HepG2 (cell line): ENCODE data around the gene ZDHHC14. TPM values are rescaled to one million over a fixed set of nuclear protein-coding genes. Genes with fewer than 3 reads are reported as not detected.
A peak's percentile ranks its signal among the peaks of the same experiment; 100 is the strongest.

Experiments
- ARNT ChIP-seq: fragments of 450-650 bp; IDR thresholded peaks from 2 replicates; pipeline ENCODE4 v1.6.1; 2017
- CEBPB ChIP-seq: IDR thresholded peaks from 2 replicates; pipeline ENCODE4 v1.6.1; 2011; ENCODE audit warnings: low read depth, low read length, improper control_type of control experiment, borderline replicate concordance
- DMTF1 ChIP-seq: sonication (generic); formaldehyde crosslinking; IDR thresholded peaks from 2 replicates; pipeline ENCODE4 v1.4.0; 2020; ENCODE audit warnings: mild to moderate bottlenecking, missing genetic modification reagents
- EP300 ChIP-seq, 3 experiments: sonication (generic) in 1 of 3; formaldehyde crosslinking in 1 of 3; IDR thresholded peaks; 2 replicates each; pipeline versions ENCODE4 v1.5.1 to v1.6.1; 2011 to 2020; ENCODE audit warnings: low read depth in 2 of 3, low read length in 2 of 3, borderline replicate concordance in 1 of 3, improper control_type of control experiment in 1 of 3, mild to moderate bottlenecking in 1 of 3, missing genetic modification reagents in 1 of 3, moderate library complexity in 1 of 3
- FOXK1 ChIP-seq: sonication (generic); formaldehyde crosslinking; IDR thresholded peaks from 2 replicates; pipeline ENCODE4 v1.4.0; 2020; ENCODE audit warnings: low read depth, missing genetic modification reagents, borderline replicate concordance
- FOXO1 ChIP-seq: sonication (generic); formaldehyde crosslinking; IDR thresholded peaks from 2 replicates; pipeline ENCODE4 v1.4.0; 2020; ENCODE audit warnings: missing genetic modification reagents
- GABPA ChIP-seq, 2 experiments: IDR thresholded peaks; 2 replicates each; pipeline ENCODE4 v1.6.1; 2011 to 2016; ENCODE audit warnings: low read depth in 2 of 2, low read length in 1 of 2, missing biosample characterization in 1 of 2, missing genetic modification characterization in 1 of 2
- ISX ChIP-seq: sonication (generic); formaldehyde crosslinking; conservative IDR thresholded peaks from 2 replicates; pipeline ENCODE4 v1.5.0; 2020; ENCODE audit warnings: missing genetic modification reagents
- MIXL1 ChIP-seq: IDR thresholded peaks from 2 replicates; pipeline ENCODE4 v1.6.1; 2016
- NCOA2 ChIP-seq: sonication (generic); formaldehyde crosslinking; IDR thresholded peaks from 2 replicates; pipeline ENCODE4 v1.8.0; 2022; ENCODE audit warnings: inconsistent platforms
- SETDB1 ChIP-seq: sonication (generic); formaldehyde crosslinking; IDR thresholded peaks from 2 replicates; pipeline ENCODE4 v1.5.1; 2020; ENCODE audit warnings: missing genetic modification reagents, mild to moderate bottlenecking, borderline replicate concordance
- TEF ChIP-seq: sonication (generic); formaldehyde crosslinking; IDR thresholded peaks from 2 replicates; pipeline ENCODE4 v1.5.0; 2020; ENCODE audit warnings: missing genetic modification reagents
- ZNF234 ChIP-seq: sonication (generic); formaldehyde crosslinking; conservative IDR thresholded peaks from 2 replicates; pipeline ENCODE4 v1.5.1; 2020; ENCODE audit warnings: mild to moderate bottlenecking, missing genetic modification reagents
- ZNF383 ChIP-seq: sonication (generic); formaldehyde crosslinking; IDR thresholded peaks from 2 replicates; pipeline ENCODE4 v1.4.0; 2020; ENCODE audit warnings: missing genetic modification reagents, mild to moderate bottlenecking, borderline replicate concordance
- ZNF503 ChIP-seq: sonication (generic); formaldehyde crosslinking; IDR thresholded peaks from 2 replicates; pipeline ENCODE4 v1.4.0; 2020; ENCODE audit warnings: missing genetic modification reagents
- ZNF652 ChIP-seq: IDR thresholded peaks from 2 replicates; pipeline ENCODE4 v1.6.1; 2016; ENCODE audit warnings: low read depth, borderline replicate concordance
- ZSCAN5A ChIP-seq: sonication (generic); formaldehyde crosslinking; IDR thresholded peaks from 2 replicates; pipeline ENCODE4 v1.8.0; 2022; ENCODE audit warnings: mild to moderate bottlenecking, missing genetic modification reagents, borderline replicate concordance
- polyA plus RNA-seq, 8 experiments: library from polyadenylated mRNA; depleted of rRNA in 3 of 8; stranded (reverse) in 7 of 8; unstranded in 1 of 8; fragments of >200 nt; fragmentation: Illumina TruSeq in 4 of 8; extraction: Trizol in 4 of 8; gene quantifications; 2 replicates each; pipeline versions ENCODE4 v1.2.1 to v1.2.3, GENCODE V29; 2011 to 2016; ENCODE audit warnings: low read depth in 4 of 8, missing spikeins in 1 of 8, mixed read lengths in 1 of 8; ENCODE audit not compliant: insufficient read depth in 1 of 8
- total RNA-seq, 5 experiments: library from RNA; depleted of rRNA; stranded (reverse); fragments of >200 nt; fragmentation: Illumina TruSeq; extraction: Trizol; gene quantifications; 2 replicates each; pipeline ENCODE4 v1.2.3, GENCODE V29; 2016; ENCODE audit warnings: low read depth in 1 of 5
- TF ChIP-seq, protein P1 (sequence below): sonication (generic); formaldehyde crosslinking; IDR thresholded peaks from 2 replicates; pipeline ENCODE4 v1.4.0; 2020; ENCODE audit warnings: mild to moderate bottlenecking, missing genetic modification reagents
- TF ChIP-seq, protein P2 (sequence below): sonication (generic); formaldehyde crosslinking; IDR thresholded peaks from 2 replicates; pipeline ENCODE4 v1.4.0; 2020; ENCODE audit warnings: missing genetic modification reagents, low read depth, mild to moderate bottlenecking, borderline replicate concordance

Gene ZDHHC14
- total and polyA plus RNA-seq, 2 of the 13 experiments (the other 11 are each of a cell fraction or from before 2014, with no cell fraction given) = 3.7 to 9.5 TPM

GRCh38 chr6:157514659-157515496 is 133.9 kb downstream of the ZDHHC14 start (continued):
- TF ChIP-seq ARNT = no peak
- TF ChIP-seq, protein P1, sequence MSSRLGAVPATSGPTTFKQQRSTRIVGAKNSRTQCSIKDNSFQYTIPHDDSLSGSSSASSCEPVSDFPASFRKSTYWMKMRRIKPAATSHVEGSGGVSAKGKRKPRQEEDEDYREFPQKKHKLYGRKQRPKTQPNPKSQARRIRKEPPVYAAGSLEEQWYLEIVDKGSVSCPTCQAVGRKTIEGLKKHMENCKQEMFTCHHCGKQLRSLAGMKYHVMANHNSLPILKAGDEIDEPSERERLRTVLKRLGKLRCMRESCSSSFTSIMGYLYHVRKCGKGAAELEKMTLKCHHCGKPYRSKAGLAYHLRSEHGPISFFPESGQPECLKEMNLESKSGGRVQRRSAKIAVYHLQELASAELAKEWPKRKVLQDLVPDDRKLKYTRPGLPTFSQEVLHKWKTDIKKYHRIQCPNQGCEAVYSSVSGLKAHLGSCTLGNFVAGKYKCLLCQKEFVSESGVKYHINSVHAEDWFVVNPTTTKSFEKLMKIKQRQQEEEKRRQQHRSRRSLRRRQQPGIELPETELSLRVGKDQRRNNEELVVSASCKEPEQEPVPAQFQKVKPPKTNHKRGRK = no peak
- TF ChIP-seq FOXK1 = no peak
- TF ChIP-seq GABPA (IDR thresholded peaks at IDR 0.05; ENCODE audit: low read depth, low read length) = no peak
- no peak for TF ChIP-seq GABPA (CRISPR knock-in tag; IDR thresholded peaks at IDR 0.05; ENCODE audit: low read depth)
- peak; percentile 15; the same call in 1 of the 2 replicates for TF ChIP-seq ZNF652 (CRISPR knock-in tag)
- peak; percentile 1; the same call in 1 of the 2 replicates for TF ChIP-seq FOXO1 (CRISPR knock-in tag)
- peak in 1 of 2 experiments; percentile 53; a peak in 1 of 4 replicates for TF ChIP-seq EP300 (IDR thresholded peaks at IDR 0.05; ENCODE audit: low read depth in 2 of 2, low read length in 2 of 2)
- TF ChIP-seq EP300 (CRISPR knock-in tag; IDR thresholded peaks at IDR 0.05; ENCODE audit: borderline replicate concordance) = peak; percentile 58
- TF ChIP-seq CEBPB = 0 out of 2 replicates have a peak, but pooled peaks have one; percentile 0
- TF ChIP-seq DMTF1 (CRISPR knock-in tag) = no peak
- TF ChIP-seq ZSCAN5A (CRISPR knock-in tag) = no peak
- no peak for TF ChIP-seq TEF (CRISPR knock-in tag)
- TF ChIP-seq MIXL1 (CRISPR knock-in tag) = peak; percentile 57; the same call in 1 of the 2 replicates
- no peak for TF ChIP-seq ZNF234
- TF ChIP-seq NCOA2 (CRISPR knock-in tag) = 0 out of 2 replicates have a peak, but pooled peaks have one; percentile 16
- no peak for TF ChIP-seq ZNF383 (CRISPR knock-in tag)
- TF ChIP-seq SETDB1 = no peak
- no peak for TF ChIP-seq ZNF503 (CRISPR knock-in tag)
- TF ChIP-seq, protein P2, sequence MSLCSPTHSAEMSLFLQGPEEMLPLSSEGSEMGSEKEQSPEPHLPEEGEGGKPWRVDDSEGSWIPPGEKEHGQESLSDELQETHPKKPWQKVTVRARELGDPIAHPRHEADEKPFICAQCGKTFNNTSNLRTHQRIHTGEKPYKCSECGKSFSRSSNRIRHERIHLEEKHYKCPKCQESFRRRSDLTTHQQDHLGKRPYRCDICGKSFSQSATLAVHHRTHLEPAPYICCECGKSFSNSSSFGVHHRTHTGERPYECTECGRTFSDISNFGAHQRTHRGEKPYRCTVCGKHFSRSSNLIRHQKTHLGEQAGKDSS (CRISPR knock-in tag) = no peak
- TF ChIP-seq ISX (CRISPR knock-in tag) = no peak
